HG02943 (cell line): ENCODE data around the gene KLRC4.
"Not testable (repeated sequence)": the region's sequence is repeated elsewhere in the genome, so short reads cannot be mapped to it uniquely, and the experiment has no call there.

Experiments used
- ATAC-seq: cut with Tn5 transposase; IDR thresholded peaks from one replicate; pipeline ENCODE4 v1.9.1; 2021; ENCODE audit warnings: mild to moderate bottlenecking, low read depth, moderate library complexity; ENCODE audit not compliant: unreplicated experiment

The KLRC4 gene

DNA sequence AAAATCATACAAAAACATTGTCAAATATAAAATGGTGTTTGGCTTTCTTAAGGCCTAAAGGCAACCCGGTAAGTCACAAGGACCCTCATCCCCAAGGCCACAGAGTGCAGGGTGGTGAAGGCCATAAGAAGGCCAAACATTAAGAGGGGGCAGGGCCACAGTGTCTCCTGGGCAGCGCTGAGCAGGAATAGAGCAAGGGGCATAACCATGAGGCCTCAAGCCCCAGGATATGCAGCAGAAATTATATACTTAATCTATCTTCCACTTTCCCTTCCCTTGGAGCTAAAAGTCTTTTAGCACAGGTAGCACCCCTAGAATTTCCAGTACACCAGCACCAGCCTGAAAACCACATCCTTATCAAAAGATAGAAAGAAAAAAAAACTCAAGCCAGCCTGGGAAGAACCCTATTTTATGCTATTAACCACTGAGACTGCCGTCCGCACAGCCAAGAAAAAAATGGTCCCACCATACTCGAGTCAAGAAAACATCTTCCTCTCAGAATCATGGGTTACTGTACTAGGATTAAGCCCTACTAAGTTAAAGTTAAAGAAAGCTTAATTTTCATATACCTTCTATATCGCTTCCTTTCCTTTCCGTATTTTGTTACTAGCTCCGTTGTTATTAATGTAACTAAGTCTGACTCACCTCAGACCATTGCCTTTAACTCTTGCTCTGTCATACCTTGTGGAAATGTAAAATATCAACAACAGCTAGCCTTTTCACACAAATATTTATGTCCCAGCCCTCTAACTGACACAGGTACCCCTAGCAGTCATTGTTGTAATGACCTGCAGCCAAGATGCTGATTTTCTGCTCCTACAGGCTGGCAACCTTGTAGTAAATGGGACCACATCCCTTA lies 39.8 kb downstream of the KLRC4 start:
- no peak for ATAC-seq

DNA sequence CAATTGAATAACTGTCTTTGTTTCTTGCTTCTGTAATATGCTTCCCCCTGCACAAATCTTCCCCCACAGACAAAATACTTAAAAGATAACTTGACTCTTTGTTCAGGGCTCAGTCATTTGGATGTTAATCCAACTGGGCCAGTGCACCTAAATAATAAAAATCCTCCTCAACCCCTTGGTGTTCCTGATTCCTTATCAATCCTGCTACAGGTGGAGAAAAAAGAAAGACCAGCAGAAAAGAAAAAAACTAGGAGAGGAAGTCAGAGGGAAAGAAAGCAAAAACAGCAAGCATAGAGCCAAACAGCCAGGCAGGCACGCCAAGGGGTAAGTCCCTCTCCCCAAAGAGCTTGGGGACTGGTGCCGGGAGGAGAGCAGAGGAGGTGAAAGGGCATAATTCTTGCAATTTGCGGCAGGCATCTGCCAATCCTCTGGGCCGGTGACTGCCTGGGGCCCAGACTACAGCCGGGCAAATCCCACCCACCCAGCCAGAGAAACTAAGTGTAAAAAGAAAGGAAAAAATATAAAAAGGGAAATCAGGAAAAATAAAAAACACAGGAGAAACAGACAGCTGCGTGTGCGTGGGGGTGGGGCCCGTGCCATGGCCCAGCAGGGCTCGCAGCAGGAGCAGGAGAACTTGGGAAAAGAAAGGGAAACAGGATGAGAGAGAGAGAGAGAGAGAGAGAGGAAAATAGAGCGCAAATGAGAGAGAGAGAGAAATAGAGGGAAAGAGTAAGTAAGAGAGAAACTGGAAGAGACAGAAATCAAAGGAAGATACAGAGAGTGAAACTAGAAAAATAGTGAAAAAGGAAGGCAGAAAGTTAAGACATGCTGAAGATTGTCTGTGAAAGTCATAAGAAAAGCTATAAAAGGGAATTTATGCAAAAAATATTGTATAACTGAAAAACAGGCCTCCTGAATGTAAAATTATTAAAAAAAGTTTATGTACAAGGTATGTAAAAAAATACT lies 41.1 kb downstream of the KLRC4 start:
- no peak for ATAC-seq

- not testable (repeated sequence) for ATAC-seq
These were observed 41.8 kb downstream of the KLRC4 start for GRCh38 chr12:10367714-10368113.

GRCh38 chr12:10366875-10367274 lies 42.7 kb downstream of the KLRC4 start:
- ATAC-seq, result no peak

DNA sequence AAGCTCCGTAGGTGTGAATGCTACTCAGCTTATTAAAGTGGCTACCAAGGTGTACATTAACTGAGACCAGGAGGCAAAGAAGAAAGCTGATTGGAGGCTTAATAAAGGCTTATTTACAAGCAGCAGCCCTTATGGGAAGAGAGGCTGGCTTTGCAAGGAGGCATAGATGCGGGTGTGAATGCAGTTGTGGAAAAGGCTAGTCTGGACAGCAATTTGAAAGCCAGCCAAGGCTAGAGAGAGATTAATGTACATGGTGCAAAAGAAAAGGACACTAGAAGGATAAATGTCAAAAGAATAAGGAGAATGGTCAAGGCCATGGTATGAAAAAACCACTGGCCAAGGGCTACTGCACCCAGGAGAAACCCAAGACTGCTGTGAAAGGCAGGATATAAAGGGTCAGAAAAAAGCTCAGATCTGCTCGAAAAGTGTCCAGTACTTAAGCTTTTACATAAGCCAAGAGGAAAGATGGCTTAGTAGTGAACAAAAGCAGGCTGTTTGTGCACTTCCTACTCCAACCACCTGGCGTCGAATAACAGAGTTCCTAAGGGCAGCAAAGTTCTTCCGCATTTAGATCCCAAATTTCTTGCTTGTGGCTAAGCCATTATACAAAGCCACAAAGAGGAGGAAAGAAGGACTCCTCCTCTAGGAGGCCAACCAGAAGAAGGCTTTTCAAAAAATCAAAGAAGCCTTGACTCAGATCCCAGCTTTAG lies 43.7 kb downstream of the KLRC4 start:
- no peak for ATAC-seq

DNA sequence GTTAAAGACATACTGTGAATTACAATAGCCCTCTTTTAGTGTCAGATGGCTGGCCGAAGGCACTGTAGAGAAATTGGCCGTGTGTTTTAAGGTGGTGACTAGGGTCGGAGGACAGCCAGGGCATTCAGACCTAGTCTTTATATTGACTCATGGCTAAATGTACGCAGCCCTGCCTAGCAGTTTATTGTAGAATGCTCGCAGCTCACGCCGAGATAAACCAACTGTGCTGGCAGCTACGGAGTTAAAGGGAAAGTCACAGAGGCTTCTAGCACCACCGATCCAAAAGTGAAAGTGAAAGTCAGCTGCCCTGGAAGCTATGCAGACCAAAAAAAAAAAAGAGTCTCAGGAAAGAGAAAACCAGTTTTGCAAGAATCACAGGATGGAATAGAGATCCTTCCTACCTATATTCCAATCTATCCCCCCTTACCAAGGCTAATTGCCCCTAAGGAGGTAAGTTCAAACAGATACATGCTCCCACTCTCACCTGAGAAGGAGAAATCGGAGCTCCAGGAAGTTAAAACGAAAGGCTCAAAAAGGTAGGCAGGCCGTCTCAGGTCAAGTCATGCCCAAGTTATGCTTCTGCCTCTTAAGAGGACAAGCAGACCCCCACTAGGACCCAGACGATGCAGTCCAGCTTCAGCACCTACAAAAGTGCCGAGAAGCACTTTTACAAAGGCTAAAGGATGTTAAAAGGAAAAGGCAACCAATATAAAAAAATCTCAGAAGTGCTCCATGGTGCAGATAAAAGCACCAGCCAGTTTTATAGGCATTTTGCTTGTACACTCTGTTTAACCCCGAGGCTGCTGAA lies 44.5 kb downstream of the KLRC4 start:
- peak; percentile 58 for ATAC-seq

GRCh38 chr12:10363914-10364814 lies 45.4 kb downstream of the KLRC4 start:
- ATAC-seq, result peak; percentile 79

GRCh38 chr12:10363658-10363913 lies 46.0 kb downstream of the KLRC4 start:
- ATAC-seq, result no peak

- no peak for ATAC-seq
These were observed 46.5 kb downstream of the KLRC4 start for GRCh38 chr12:10362828-10363657.

GRCh38 chr12:10362325-10362724 lies 47.2 kb downstream of the KLRC4 start:
- ATAC-seq, result no peak

GRCh38 chr12:10361622-10362021 lies 47.9 kb downstream of the KLRC4 start:
- ATAC-seq, result no peak

DNA sequence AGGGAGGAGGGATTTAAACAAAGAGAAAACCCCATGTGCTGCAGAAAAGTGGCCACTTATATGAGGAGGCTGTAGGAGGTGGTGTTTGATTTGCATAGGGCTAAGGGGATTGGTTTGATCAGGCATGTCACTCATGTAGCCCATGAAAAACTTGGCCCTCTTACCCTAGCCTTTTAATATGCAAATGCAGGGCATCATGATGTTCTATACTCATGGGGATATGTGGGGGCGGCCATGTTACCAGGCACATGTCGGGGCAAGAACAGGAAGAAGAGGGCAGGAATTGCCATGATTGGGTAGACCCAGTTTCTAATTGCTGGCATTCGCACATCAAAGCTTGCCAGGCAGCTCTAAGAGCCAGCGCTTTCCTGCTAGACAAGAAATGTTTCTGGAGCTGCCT lies 48.5 kb downstream of the KLRC4 start:
- ATAC-seq, result no peak

DNA sequence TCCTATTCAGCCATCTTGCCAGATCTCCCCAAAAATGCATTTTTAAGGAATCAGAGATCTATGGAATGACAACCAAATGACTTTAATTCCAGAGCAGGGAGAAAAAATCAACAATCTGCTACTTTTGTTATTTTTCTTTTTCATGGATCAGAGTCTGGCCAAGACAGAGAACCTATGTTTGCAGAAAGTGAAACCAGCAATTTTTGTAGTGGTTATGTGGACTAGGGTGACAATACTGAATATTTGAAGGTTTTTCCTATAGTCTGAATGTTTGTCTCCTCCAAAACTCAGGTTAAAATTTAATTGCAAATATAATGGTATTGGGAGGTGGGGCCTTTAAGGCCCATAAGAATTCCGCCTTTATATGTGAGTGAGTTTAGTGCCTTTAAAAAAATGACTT lies 50.6 kb downstream of the KLRC4 start:
- ATAC-seq, result no peak

- ATAC-seq, result no peak
These were observed 51.4 kb downstream of the KLRC4 start for GRCh38 chr12:10358131-10358530.
